Measurements from ENCODE around the gene ELMO3. TPM values are rescaled to one million over a fixed set of nuclear protein-coding genes. Genes with fewer than 3 reads are reported as not detected.

Gene ELMO3
- total RNA-seq, 2 experiments from 2014 or later = 7.6 to 7.8 TPM

GRCh38 chr16:67163164-67163998, 35.5 kb upstream of the ELMO3 start:
- intact Hi-C loops (cut with micrococcal nuclease; ENCODE audit: unreplicated experiment) = no loop called here
- no peak overlapping the region for H3K27ac ChIP-seq (ENCODE audit: low read depth, low read length, poor library complexity, severe bottlenecking)
- BruUV-seq (replicated peaks) = no TSS peak
- H3K9me2 ChIP-seq (ENCODE audit: insufficient read depth, low read length) = no peaks in the 10 kb centered on the region
- TF ChIP-seq EZH2phosphoT487 (IDR thresholded peaks at IDR 0.05; ENCODE audit: borderline replicate concordance, low read depth, low read length) (no peak), CTCF (conservative IDR thresholded peaks at IDR 0.05; ENCODE audit: low read length) (no peak)
- H3K79me2 ChIP-seq (ENCODE audit: insufficient read depth, low read depth, low read length) = no peaks in the 10 kb centered on the region
- CTCF ChIA-PET (ENCODE audit: unreplicated experiment) = interaction anchor here (0.6 kb wide), 1 partner anchor 62 kb away, joined by 3 read pairs; no protein-coding TSS in a partner anchor
- POLR2A ChIA-PET = no interaction called here
- no peak for DNase-seq (ENCODE audit: low spot score)
- no peaks in the 10 kb centered on the region for H3K9me3 ChIP-seq (ENCODE audit: low read length)
- no peak overlapping the region for H2AFZ ChIP-seq (ENCODE audit: low read length)
- H3K4me2 ChIP-seq (ENCODE audit: low read length) = peak overlapping the region; percentile 27; the same call in 1 of the 2 replicates
- H4K20me1 ChIP-seq (ENCODE audit: insufficient read depth, low read length) = no peaks in the 10 kb centered on the region
- H3K4me1 ChIP-seq (ENCODE audit: insufficient read depth, low read length, poor library complexity, severe bottlenecking) = peaks cover 13% of the 10 kb centered on the region
- H3K36me3 ChIP-seq (ENCODE audit: insufficient read depth, low read length) = no peaks in the 10 kb centered on the region
- no peak overlapping the region for H3K4me3 ChIP-seq (ENCODE audit: low read depth, low read length, poor library complexity, severe bottlenecking)

- Histone ChIP-seq H3K4me3 (ENCODE audit: low read depth, low read length, poor library complexity, severe bottlenecking) (no peak overlapping the region), H3K9me3 (ENCODE audit: low read length) (no peaks in the 10 kb centered on the region), H3K4me2 (ENCODE audit: low read length) (no peak overlapping the region), H3K79me2 (ENCODE audit: insufficient read depth, low read depth, low read length) (no peaks in the 10 kb centered on the region), H3K9me2 (ENCODE audit: insufficient read depth, low read length) (no peaks in the 10 kb centered on the region), H2AFZ (ENCODE audit: low read length) (no peak overlapping the region), H4K20me1 (ENCODE audit: insufficient read depth, low read length) (no peaks in the 10 kb centered on the region), H3K4me1 (ENCODE audit: insufficient read depth, low read length, poor library complexity, severe bottlenecking) (peaks cover 6% of the 10 kb centered on the region), H3K27ac (ENCODE audit: low read depth, low read length, poor library complexity, severe bottlenecking) (no peak overlapping the region), H3K36me3 (ENCODE audit: insufficient read depth, low read length) (no peaks in the 10 kb centered on the region)
- ChIA-PET CTCF (ENCODE audit: unreplicated experiment) (interaction anchor here (0.6 kb wide), 1 partner anchor 63 kb away, joined by 3 read pairs; no protein-coding TSS in a partner anchor), POLR2A (no interaction called here)
- TF ChIP-seq EZH2phosphoT487 (IDR thresholded peaks at IDR 0.05; ENCODE audit: borderline replicate concordance, low read depth, low read length) = no peak
- no peak for TF ChIP-seq CTCF (conservative IDR thresholded peaks at IDR 0.05; ENCODE audit: low read length)
- intact Hi-C loops (cut with micrococcal nuclease; ENCODE audit: unreplicated experiment) = no loop called here
- BruUV-seq (replicated peaks) = no TSS peak
- no peak for DNase-seq (ENCODE audit: low spot score)
Measured at GRCh38 chr16:67163999-67164558, 34.9 kb upstream of the ELMO3 start.

- H3K79me2 ChIP-seq (ENCODE audit: insufficient read depth, low read depth, low read length) = no peaks in the 10 kb centered on the region
- TF ChIP-seq CTCF (conservative IDR thresholded peaks at IDR 0.05; ENCODE audit: low read length) (no peak), EZH2phosphoT487 (IDR thresholded peaks at IDR 0.05; ENCODE audit: borderline replicate concordance, low read depth, low read length) (no peak)
- H4K20me1 ChIP-seq (ENCODE audit: insufficient read depth, low read length) = no peaks in the 10 kb centered on the region
- peak within 1 kb of the TSS; percentile 27; the same call in 1 of the 2 replicates for H3K4me2 ChIP-seq (ENCODE audit: low read length)
- peaks cover 4% of the 10 kb centered on the region for H3K4me1 ChIP-seq (ENCODE audit: insufficient read depth, low read length, poor library complexity, severe bottlenecking)
- no TSS peak for BruUV-seq (replicated peaks)
- no peak within 1 kb of the TSS for H2AFZ ChIP-seq (ENCODE audit: low read length)
- ChIA-PET POLR2A (no interaction called here), CTCF (ENCODE audit: unreplicated experiment) (no interaction called here)
- no peaks in the 10 kb centered on the region for H3K9me3 ChIP-seq (ENCODE audit: low read length)
- intact Hi-C loops (cut with micrococcal nuclease; ENCODE audit: unreplicated experiment) = no loop called here
- no peak within 1 kb of the TSS for H3K27ac ChIP-seq (ENCODE audit: low read depth, low read length, poor library complexity, severe bottlenecking)
- no peak for DNase-seq (ENCODE audit: low spot score)
- no peaks in the 10 kb centered on the region for H3K9me2 ChIP-seq (ENCODE audit: insufficient read depth, low read length)
- H3K4me3 ChIP-seq (ENCODE audit: low read depth, low read length, poor library complexity, severe bottlenecking) = no peak within 1 kb of the TSS
- no peaks in the 10 kb centered on the region for H3K36me3 ChIP-seq (ENCODE audit: insufficient read depth, low read length)
Measured at GRCh38 chr16:67164599-67165061, 34.3 kb upstream of the ELMO3 start, which contains the start of gene HSF4. HSF4 (plus strand) TSS chr16:67164745; CDS start chr16:67164812, 67 bp downstream.
